Measurements from ENCODE around the gene PRDM16. TPM values are rescaled to one million over a fixed set of nuclear protein-coding genes. Genes with fewer than 3 reads are reported as not detected.

PRDM16 gene
- total RNA-seq, 2 experiments from 2014 or later = not detected

DNA sequence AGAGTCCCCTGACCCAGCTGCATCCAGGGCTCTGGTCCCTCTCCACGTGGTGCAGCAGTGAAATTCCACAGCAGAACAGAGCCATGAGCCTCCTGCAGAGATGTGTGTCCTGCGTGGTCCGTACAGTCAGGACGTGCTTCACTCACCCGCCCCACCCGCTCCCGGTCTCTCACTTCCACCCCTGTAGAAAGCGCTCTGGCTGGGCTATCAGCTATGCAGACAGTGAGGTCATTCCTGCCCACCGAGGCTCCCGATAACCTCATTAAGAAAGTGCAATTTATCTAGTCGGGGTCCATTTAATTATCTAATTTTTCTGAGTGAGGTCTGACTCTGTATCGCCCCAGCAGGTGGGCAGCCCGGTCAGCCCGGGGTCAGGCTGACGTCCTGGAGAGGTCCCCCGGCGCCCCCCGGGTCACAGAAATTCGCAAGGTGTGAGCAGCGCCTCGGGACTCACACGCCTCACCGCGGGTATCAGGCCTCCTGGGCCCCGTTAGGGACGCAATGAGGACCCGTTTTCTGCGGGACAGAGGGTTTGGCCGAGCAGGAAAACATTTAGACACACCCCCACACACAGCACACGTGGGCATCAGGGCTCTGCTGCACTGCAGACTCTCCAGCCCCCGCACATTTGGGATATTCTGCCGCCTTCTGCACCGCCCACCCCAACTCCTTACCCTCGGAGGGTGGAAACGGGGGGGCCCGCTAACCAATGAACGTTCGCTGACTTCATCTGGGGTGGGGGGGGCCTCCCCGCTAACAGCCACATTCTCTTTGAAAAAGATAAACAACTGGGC lies 76.7 kb downstream of the PRDM16 start:
- Histone ChIP-seq H3K36me3 (ENCODE audit: insufficient read depth, low read length) (no peaks in the 10 kb centered on the region), H3K9me2 (ENCODE audit: insufficient read depth, low read length) (no peaks in the 10 kb centered on the region), H4K20me1 (ENCODE audit: insufficient read depth, low read length) (no peaks in the 10 kb centered on the region), H2AFZ (ENCODE audit: low read length) (no peak overlapping the region), H3K4me1 (ENCODE audit: insufficient read depth, low read length, poor library complexity, severe bottlenecking) (no peaks in the 10 kb centered on the region), H3K9me3 (ENCODE audit: low read length) (no peaks in the 10 kb centered on the region), H3K27ac (ENCODE audit: low read depth, low read length, poor library complexity, severe bottlenecking) (no peak overlapping the region), H3K4me2 (ENCODE audit: low read length) (no peak overlapping the region), H3K79me2 (ENCODE audit: insufficient read depth, low read depth, low read length) (no peaks in the 10 kb centered on the region), H3K4me3 (ENCODE audit: low read depth, low read length, poor library complexity, severe bottlenecking) (no peak overlapping the region)
- POLR2A ChIA-PET = no interaction called here
- TF ChIP-seq, protein P1, sequence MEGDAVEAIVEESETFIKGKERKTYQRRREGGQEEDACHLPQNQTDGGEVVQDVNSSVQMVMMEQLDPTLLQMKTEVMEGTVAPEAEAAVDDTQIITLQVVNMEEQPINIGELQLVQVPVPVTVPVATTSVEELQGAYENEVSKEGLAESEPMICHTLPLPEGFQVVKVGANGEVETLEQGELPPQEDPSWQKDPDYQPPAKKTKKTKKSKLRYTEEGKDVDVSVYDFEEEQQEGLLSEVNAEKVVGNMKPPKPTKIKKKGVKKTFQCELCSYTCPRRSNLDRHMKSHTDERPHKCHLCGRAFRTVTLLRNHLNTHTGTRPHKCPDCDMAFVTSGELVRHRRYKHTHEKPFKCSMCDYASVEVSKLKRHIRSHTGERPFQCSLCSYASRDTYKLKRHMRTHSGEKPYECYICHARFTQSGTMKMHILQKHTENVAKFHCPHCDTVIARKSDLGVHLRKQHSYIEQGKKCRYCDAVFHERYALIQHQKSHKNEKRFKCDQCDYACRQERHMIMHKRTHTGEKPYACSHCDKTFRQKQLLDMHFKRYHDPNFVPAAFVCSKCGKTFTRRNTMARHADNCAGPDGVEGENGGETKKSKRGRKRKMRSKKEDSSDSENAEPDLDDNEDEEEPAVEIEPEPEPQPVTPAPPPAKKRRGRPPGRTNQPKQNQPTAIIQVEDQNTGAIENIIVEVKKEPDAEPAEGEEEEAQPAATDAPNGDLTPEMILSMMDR (conservative IDR thresholded peaks at IDR 0.05; ENCODE audit: low read length) = no peak
- TF ChIP-seq EZH2phosphoT487 (IDR thresholded peaks at IDR 0.05; ENCODE audit: borderline replicate concordance, low read depth, low read length) = no peak
- intact Hi-C loops (cut with micrococcal nuclease; ENCODE audit: unreplicated experiment) = no loop called here
- CTCF ChIA-PET (ENCODE audit: unreplicated experiment) = no interaction called here
- no TSS peak for BruUV-seq (replicated peaks)
- no peak for DNase-seq (ENCODE audit: low spot score)

DNA sequence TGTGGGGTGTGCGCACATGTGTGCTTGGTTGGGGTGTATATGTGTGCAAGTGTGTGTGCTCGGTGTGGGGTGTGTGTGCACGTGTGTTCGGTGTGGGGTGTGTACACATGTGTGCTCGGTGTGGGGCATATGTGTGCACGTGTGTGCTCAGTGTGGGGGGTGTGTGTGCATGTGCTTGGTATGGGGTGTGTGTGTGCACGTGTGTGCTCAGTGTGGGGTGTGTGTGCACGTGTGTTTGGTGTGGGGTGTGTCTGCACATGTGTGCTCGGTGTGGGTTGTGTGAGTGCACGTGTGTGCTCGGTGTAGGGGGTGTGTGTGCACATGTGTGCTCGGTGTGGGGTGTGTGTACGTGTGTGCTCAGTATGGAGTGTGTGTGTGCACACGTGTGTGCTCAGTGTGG lies 77.5 kb downstream of the PRDM16 start:
- Histone ChIP-seq H3K4me1 (ENCODE audit: insufficient read depth, low read length, poor library complexity, severe bottlenecking) (no peaks in the 10 kb centered on the region), H3K9me2 (ENCODE audit: insufficient read depth, low read length) (no peaks in the 10 kb centered on the region), H3K4me3 (ENCODE audit: low read depth, low read length, poor library complexity, severe bottlenecking) (no peak overlapping the region), H3K36me3 (ENCODE audit: insufficient read depth, low read length) (no peaks in the 10 kb centered on the region), H3K79me2 (ENCODE audit: insufficient read depth, low read depth, low read length) (no peaks in the 10 kb centered on the region), H3K4me2 (ENCODE audit: low read length) (no peak overlapping the region), H4K20me1 (ENCODE audit: insufficient read depth, low read length) (no peaks in the 10 kb centered on the region), H3K9me3 (ENCODE audit: low read length) (no peaks in the 10 kb centered on the region), H3K27ac (ENCODE audit: low read depth, low read length, poor library complexity, severe bottlenecking) (no peak overlapping the region), H2AFZ (ENCODE audit: low read length) (no peak overlapping the region)
- TF ChIP-seq EZH2phosphoT487 (IDR thresholded peaks at IDR 0.05; ENCODE audit: borderline replicate concordance, low read depth, low read length) = no peak
- TF ChIP-seq, protein P1 (conservative IDR thresholded peaks at IDR 0.05; ENCODE audit: low read length) = no peak
- intact Hi-C loops (cut with micrococcal nuclease; ENCODE audit: unreplicated experiment) = no loop called here
- DNase-seq (ENCODE audit: low spot score) = no peak
- BruUV-seq (replicated peaks) = no TSS peak
- CTCF ChIA-PET (ENCODE audit: unreplicated experiment) = no interaction called here
- POLR2A ChIA-PET = no interaction called here

DNA sequence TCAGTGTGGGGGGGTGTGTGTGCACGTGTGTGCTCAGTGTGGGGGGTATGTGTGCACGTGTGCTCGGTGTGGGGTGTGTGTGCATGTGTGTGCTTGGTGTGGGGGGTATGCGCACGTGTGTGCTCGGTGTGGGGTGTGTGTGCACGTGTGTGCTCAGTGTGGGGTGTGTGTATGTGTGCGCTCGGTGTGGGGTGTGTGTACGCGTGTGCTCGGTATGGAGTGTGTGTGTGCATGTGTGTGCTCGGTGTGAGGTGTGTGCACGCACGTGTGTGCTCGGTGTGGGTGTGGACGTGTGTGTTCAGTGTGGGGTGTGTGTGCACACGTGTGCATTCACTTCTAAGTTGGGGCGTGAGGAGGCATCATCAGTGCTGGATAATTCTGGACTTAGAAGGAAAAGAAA lies 77.9 kb downstream of the PRDM16 start:
- no peak overlapping the region for H2AFZ ChIP-seq (ENCODE audit: low read length)
- ChIA-PET CTCF (ENCODE audit: unreplicated experiment) (no interaction called here), POLR2A (no interaction called here)
- no peaks in the 10 kb centered on the region for H3K36me3 ChIP-seq (ENCODE audit: insufficient read depth, low read length)
- TF ChIP-seq EZH2phosphoT487 (IDR thresholded peaks at IDR 0.05; ENCODE audit: borderline replicate concordance, low read depth, low read length) = no peak
- TF ChIP-seq, protein P1 (conservative IDR thresholded peaks at IDR 0.05; ENCODE audit: low read length) = no peak
- H3K9me3 ChIP-seq (ENCODE audit: low read length) = no peaks in the 10 kb centered on the region
- H3K9me2 ChIP-seq (ENCODE audit: insufficient read depth, low read length) = no peaks in the 10 kb centered on the region
- H3K27ac ChIP-seq (ENCODE audit: low read depth, low read length, poor library complexity, severe bottlenecking) = no peak overlapping the region
- no peak for DNase-seq (ENCODE audit: low spot score)
- no peak overlapping the region for H3K4me3 ChIP-seq (ENCODE audit: low read depth, low read length, poor library complexity, severe bottlenecking)
- no peak overlapping the region for H3K4me2 ChIP-seq (ENCODE audit: low read length)
- no peaks in the 10 kb centered on the region for H4K20me1 ChIP-seq (ENCODE audit: insufficient read depth, low read length)
- no peaks in the 10 kb centered on the region for H3K4me1 ChIP-seq (ENCODE audit: insufficient read depth, low read length, poor library complexity, severe bottlenecking)
- BruUV-seq (replicated peaks) = no TSS peak
- no peaks in the 10 kb centered on the region for H3K79me2 ChIP-seq (ENCODE audit: insufficient read depth, low read depth, low read length)
- intact Hi-C loops (cut with micrococcal nuclease; ENCODE audit: unreplicated experiment) = no loop called here
